GM12801 (cell line): ENCODE data around the gene CAMTA1.

Experiments
- TF ChIP-seq, protein P1 (sequence below): IDR thresholded peaks from one replicate; pipeline ENCODE4 v1.5.1; 2011; ENCODE audit warnings: control low read depth; ENCODE audit not compliant: insufficient read length; ENCODE audit errors: extremely low read depth

CAMTA1 gene

GRCh38 chr1:7373251-7373650, 588.0 kb downstream of the CAMTA1 start:
- TF ChIP-seq, protein P1, sequence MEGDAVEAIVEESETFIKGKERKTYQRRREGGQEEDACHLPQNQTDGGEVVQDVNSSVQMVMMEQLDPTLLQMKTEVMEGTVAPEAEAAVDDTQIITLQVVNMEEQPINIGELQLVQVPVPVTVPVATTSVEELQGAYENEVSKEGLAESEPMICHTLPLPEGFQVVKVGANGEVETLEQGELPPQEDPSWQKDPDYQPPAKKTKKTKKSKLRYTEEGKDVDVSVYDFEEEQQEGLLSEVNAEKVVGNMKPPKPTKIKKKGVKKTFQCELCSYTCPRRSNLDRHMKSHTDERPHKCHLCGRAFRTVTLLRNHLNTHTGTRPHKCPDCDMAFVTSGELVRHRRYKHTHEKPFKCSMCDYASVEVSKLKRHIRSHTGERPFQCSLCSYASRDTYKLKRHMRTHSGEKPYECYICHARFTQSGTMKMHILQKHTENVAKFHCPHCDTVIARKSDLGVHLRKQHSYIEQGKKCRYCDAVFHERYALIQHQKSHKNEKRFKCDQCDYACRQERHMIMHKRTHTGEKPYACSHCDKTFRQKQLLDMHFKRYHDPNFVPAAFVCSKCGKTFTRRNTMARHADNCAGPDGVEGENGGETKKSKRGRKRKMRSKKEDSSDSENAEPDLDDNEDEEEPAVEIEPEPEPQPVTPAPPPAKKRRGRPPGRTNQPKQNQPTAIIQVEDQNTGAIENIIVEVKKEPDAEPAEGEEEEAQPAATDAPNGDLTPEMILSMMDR = no peak

DNA sequence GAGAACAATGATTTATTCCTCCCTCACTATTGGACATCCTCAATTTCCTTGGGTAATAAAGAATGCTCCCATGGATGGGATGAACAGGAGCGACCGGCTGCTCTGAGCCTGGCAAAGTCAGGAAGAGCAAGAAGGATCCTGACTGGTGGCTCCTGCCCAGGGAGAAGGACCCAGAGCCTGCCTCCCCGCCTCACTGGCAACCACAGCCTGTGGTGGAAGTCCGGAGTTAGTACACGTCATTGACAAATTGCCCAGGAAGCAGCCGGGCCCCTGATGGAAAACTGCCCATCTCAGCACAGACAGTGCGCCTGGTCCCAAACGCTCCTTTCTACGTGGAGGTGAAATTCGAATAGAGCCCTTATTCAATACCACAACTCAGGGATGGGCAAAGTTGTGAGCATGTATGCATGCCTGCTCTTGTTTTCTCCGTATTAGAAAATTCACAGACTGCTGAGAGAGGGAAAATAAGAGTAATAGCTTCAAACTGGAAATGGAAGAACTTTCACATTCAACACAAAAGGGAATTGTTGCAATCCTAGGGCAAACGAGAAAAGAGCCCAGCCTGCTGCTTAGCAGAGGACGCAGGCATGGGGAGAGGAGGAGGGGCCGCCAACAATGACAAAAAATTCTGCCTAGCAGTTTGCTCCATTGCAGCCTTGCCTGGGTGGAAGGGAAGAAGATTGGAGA, 588.8 kb downstream of the CAMTA1 start:
- TF ChIP-seq, protein P1 = no peak

DNA sequence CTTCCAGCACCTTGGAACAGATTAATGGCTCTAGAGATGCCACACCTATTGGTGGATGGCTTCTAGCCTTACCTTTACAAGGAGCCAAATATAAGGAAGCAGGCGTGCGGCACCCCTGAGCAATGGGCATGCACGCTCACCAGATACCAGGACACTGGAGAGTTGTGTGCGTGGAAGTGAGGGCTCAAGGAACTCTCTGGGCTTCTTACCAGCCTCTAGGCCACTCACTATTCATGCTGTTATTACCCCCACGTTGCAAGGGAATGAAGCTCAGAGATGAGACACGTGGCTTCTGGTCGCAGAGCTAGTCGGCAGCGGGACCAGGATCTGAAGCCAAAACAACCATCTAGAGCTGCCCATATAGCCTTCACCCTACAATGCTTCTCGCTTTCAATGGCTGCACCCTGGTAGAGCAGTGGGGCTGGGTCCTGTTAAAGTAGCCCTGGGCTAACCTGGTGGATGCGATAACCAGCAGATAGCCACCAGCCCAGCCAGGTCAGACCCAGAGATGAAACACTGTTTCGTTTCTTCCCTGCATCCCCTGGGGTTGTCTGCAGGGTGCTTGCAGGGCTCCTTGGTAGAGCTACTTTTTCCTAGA, 589.4 kb downstream of the CAMTA1 start:
- TF ChIP-seq, protein P1 = no peak

GRCh38 chr1:7375329-7375728, 590.1 kb downstream of the CAMTA1 start:
- TF ChIP-seq, protein P1 = no peak

GRCh38 chr1:7375781-7376660, 590.8 kb downstream of the CAMTA1 start:
- TF ChIP-seq, protein P1 = no peak

GRCh38 chr1:7376676-7377075, 591.4 kb downstream of the CAMTA1 start:
- TF ChIP-seq, protein P1 = no peak
